ENCODE results near the gene TIMM29.

- TF ChIP-seq CTCF (tag by site-specific recombination; IDR thresholded peaks at IDR 0.05) (no peak), ZNF24 (tag by site-specific recombination; IDR thresholded peaks at IDR 0.05) (no peak), SP2 (tag by site-specific recombination; IDR thresholded peaks at IDR 0.05) (no peak), HOXA7 (CRISPR knock-in tag; IDR thresholded peaks at IDR 0.05; ENCODE audit: borderline replicate concordance) (no peak), HOXD13 (CRISPR knock-in tag; IDR thresholded peaks at IDR 0.05; ENCODE audit: borderline replicate concordance) (no peak), ZNF777 (tag by site-specific recombination; IDR thresholded peaks at IDR 0.05; ENCODE audit: borderline replicate concordance) (no peak), GLI4 (tag by site-specific recombination; IDR thresholded peaks at IDR 0.05) (no peak), ATF2 (tag by site-specific recombination; IDR thresholded peaks at IDR 0.05; ENCODE audit: low read depth) (no peak), PRDM10 (tag by site-specific recombination; IDR thresholded peaks at IDR 0.05) (no peak), ZNF621 (tag by site-specific recombination; IDR thresholded peaks at IDR 0.05) (no peak), ZNF292 (tag by site-specific recombination; IDR thresholded peaks at IDR 0.05; ENCODE audit: borderline replicate concordance, low read depth) (no peak), ZNF530 (tag by site-specific recombination; IDR thresholded peaks at IDR 0.05; ENCODE audit: low read depth) (no peak), ZNF514 (tag by site-specific recombination; IDR thresholded peaks at IDR 0.05) (no peak), ZNF768 (tag by site-specific recombination; IDR thresholded peaks at IDR 0.05) (no peak)
Observed at GRCh38 chr19:10919352-10920287, 9.0 kb upstream of the TIMM29 start.

All from HEK293 (cell line).